HEK293 (cell line): ENCODE measurements around the gene SNAP47.
A peak's percentile ranks its signal among the peaks of the same experiment; 100 is the strongest.

Experiments
- CTCF ChIA-PET: fragments of 350-600 bp; formaldehyde crosslinking; extraction: SDS; loops from one replicate; lab custom pipeline; 2021; ENCODE audit warnings: antibody characterized with exemption; lab: Yijun Ruan, JAX
- POLR2A ChIA-PET: fragments of 300-600 bp; formaldehyde crosslinking; extraction: SDS; loops from one replicate; lab custom pipeline; 2020; ENCODE audit warnings: antibody characterized with exemption, inconsistent platforms; lab: Yijun Ruan, JAX
- H3K27ac ChIP-seq: fragments of 200-500 bp; sonication (Bioruptor generic); 2 replicates; pipeline ENCODE4 v1.5.1; 2014; ENCODE audit warnings: low read depth, low read length, control low read depth, inconsistent platforms; ENCODE audit errors: extremely low read depth
- H3K36me3 ChIP-seq, 2 experiments: fragments of 200-500 bp in 1 of 2; sonication (Bioruptor generic) in 1 of 2; 1 replicate in 1 of 2; 2 replicates in 1 of 2; pipeline ENCODE4 v1.5.1; 2014 to 2017; ENCODE audit warnings: inconsistent platforms in 2 of 2, low read length in 2 of 2; ENCODE audit not compliant: control insufficient read depth in 2 of 2, insufficient read depth in 1 of 2
- H3K4me1 ChIP-seq: fragments of 200-500 bp; sonication (Bioruptor generic); 2 replicates; pipeline ENCODE4 v1.5.1; 2014; ENCODE audit warnings: mild to moderate bottlenecking, low read length, inconsistent platforms; ENCODE audit not compliant: control insufficient read depth, insufficient read depth
- H3K4me3 ChIP-seq: 2 replicates; pipeline ENCODE4 v1.5.1; 2011; ENCODE audit warnings: low read depth, mild to moderate bottlenecking, control low read depth, low read length, moderate library complexity
- H3K9me3 ChIP-seq: fragments of 200-500 bp; sonication (Bioruptor generic); 2 replicates; pipeline ENCODE4 v1.5.1; 2014; ENCODE audit warnings: low read depth, low read length, inconsistent platforms; ENCODE audit not compliant: control insufficient read depth, insufficient read depth
- BCL11A ChIP-seq: fragments of 450-650 bp; formaldehyde crosslinking; IDR thresholded peaks from 2 replicates; pipeline ENCODE4 v1.5.1; 2016; ENCODE audit warnings: low read depth, missing biosample characterization, missing genetic modification characterization
- CTCF ChIP-seq: fragments of 450-650 bp; formaldehyde crosslinking; IDR thresholded peaks from 2 replicates; pipeline ENCODE4 v1.5.1; 2016; ENCODE audit warnings: missing biosample characterization, missing genetic modification characterization
- GFI1B ChIP-seq: fragments of 450-650 bp; formaldehyde crosslinking; IDR thresholded peaks from 2 replicates; pipeline ENCODE4 v1.5.1; 2016; ENCODE audit warnings: missing biosample characterization, missing genetic modification characterization
- GLIS1 ChIP-seq: fragments of 450-650 bp; formaldehyde crosslinking; IDR thresholded peaks from 2 replicates; pipeline ENCODE4 v1.5.1; 2016; ENCODE audit warnings: missing biosample characterization, missing genetic modification characterization
- GLIS2 ChIP-seq: fragments of 450-650 bp; formaldehyde crosslinking; IDR thresholded peaks from 2 replicates; pipeline ENCODE4 v1.5.1; 2016; ENCODE audit warnings: missing biosample characterization, missing genetic modification characterization
- HOXC10 ChIP-seq: sonication (generic); formaldehyde crosslinking; IDR thresholded peaks from 2 replicates; pipeline ENCODE4 v1.8.1; 2023; ENCODE audit warnings: mild to moderate bottlenecking, missing genetic modification reagents
- INSM2 ChIP-seq: fragments of 450-650 bp; formaldehyde crosslinking; IDR thresholded peaks from 2 replicates; pipeline ENCODE4 v1.5.1; 2016; ENCODE audit warnings: missing biosample characterization, missing genetic modification characterization
- PBX3 ChIP-seq: sonication (generic); formaldehyde crosslinking; IDR thresholded peaks from 2 replicates; pipeline ENCODE4 v1.8.1; 2022; ENCODE audit warnings: mild to moderate bottlenecking, moderate library complexity, missing genetic modification reagents
- PRDM1 ChIP-seq: fragments of 450-650 bp; formaldehyde crosslinking; IDR thresholded peaks from 2 replicates; pipeline ENCODE4; 2016; ENCODE audit warnings: missing biosample characterization, missing genetic modification characterization
- RBAK ChIP-seq: fragments of 450-650 bp; formaldehyde crosslinking; IDR thresholded peaks from 2 replicates; pipeline ENCODE4 v1.5.1; 2016; ENCODE audit warnings: missing biosample characterization, missing genetic modification characterization
- SCRT2 ChIP-seq: fragments of 450-650 bp; formaldehyde crosslinking; IDR thresholded peaks from 2 replicates; pipeline ENCODE4 v1.5.1; 2016; ENCODE audit warnings: missing biosample characterization, missing genetic modification characterization
- SP2 ChIP-seq: fragments of 450-650 bp; formaldehyde crosslinking; IDR thresholded peaks from 2 replicates; pipeline ENCODE4 v1.5.1; 2016; ENCODE audit warnings: missing biosample characterization, missing genetic modification characterization
- YY2 ChIP-seq: fragments of 450-650 bp; formaldehyde crosslinking; IDR thresholded peaks from 2 replicates; pipeline ENCODE4 v1.5.1; 2016; ENCODE audit warnings: missing biosample characterization, missing genetic modification characterization
- ZBTB17 ChIP-seq: fragments of 450-650 bp; formaldehyde crosslinking; IDR thresholded peaks from 2 replicates; pipeline ENCODE4 v1.5.1; 2016; ENCODE audit warnings: missing biosample characterization, missing genetic modification characterization
- ZBTB44 ChIP-seq: fragments of 450-650 bp; IDR thresholded peaks from 2 replicates; pipeline ENCODE4 v1.5.1; 2018; ENCODE audit warnings: missing biosample characterization, mild to moderate bottlenecking, missing genetic modification characterization
- ZBTB7A ChIP-seq: fragments of 450-650 bp; formaldehyde crosslinking; IDR thresholded peaks from 2 replicates; pipeline ENCODE4 v1.5.1; 2016; ENCODE audit warnings: low read depth, missing biosample characterization, missing genetic modification characterization
- ZFP41 ChIP-seq: fragments of 450-650 bp; formaldehyde crosslinking; IDR thresholded peaks from 2 replicates; pipeline ENCODE4 v1.5.1; 2016; ENCODE audit warnings: missing biosample characterization, missing genetic modification characterization, borderline replicate concordance
- ZNF2 ChIP-seq: fragments of 450-650 bp; formaldehyde crosslinking; IDR thresholded peaks from 2 replicates; pipeline ENCODE4 v1.5.1; 2016; ENCODE audit warnings: missing biosample characterization, missing genetic modification characterization
- ZNF394 ChIP-seq: fragments of 450-650 bp; formaldehyde crosslinking; IDR thresholded peaks from 2 replicates; pipeline ENCODE4 v1.5.1; 2016; ENCODE audit warnings: missing biosample characterization, missing genetic modification characterization, mild to moderate bottlenecking, moderate library complexity, borderline replicate concordance
- ZNF654 ChIP-seq: fragments of 450-650 bp; formaldehyde crosslinking; IDR thresholded peaks from 2 replicates; pipeline ENCODE4 v1.5.1; 2016; ENCODE audit warnings: low read depth, missing biosample characterization, missing genetic modification characterization
- ZNF677 ChIP-seq: fragments of 450-650 bp; IDR thresholded peaks from 2 replicates; pipeline ENCODE4 v1.5.0; 2018; ENCODE audit warnings: missing biosample characterization, mild to moderate bottlenecking, missing genetic modification characterization, moderate library complexity
- ZNF791 ChIP-seq: fragments of 450-650 bp; formaldehyde crosslinking; IDR thresholded peaks from 2 replicates; pipeline ENCODE4 v1.5.1; 2016; ENCODE audit warnings: missing biosample characterization, missing genetic modification characterization
- ZSCAN23 ChIP-seq: fragments of 450-650 bp; formaldehyde crosslinking; IDR thresholded peaks from 2 replicates; pipeline ENCODE4 v1.5.1; 2016; ENCODE audit warnings: missing biosample characterization, missing genetic modification characterization
- TF ChIP-seq, protein P1 (sequence below): fragments of 450-650 bp; formaldehyde crosslinking; IDR thresholded peaks from 2 replicates; pipeline ENCODE4 v1.5.1; 2016; ENCODE audit warnings: missing biosample characterization, missing genetic modification characterization
- TF ChIP-seq, protein P2 (sequence below): fragments of 450-650 bp; formaldehyde crosslinking; optimal IDR thresholded peaks from 2 replicates; pipeline ENCODE3; 2016; ENCODE audit warnings: missing biosample characterization, mild to moderate bottlenecking, missing genetic modification characterization

SNAP47 gene

DNA sequence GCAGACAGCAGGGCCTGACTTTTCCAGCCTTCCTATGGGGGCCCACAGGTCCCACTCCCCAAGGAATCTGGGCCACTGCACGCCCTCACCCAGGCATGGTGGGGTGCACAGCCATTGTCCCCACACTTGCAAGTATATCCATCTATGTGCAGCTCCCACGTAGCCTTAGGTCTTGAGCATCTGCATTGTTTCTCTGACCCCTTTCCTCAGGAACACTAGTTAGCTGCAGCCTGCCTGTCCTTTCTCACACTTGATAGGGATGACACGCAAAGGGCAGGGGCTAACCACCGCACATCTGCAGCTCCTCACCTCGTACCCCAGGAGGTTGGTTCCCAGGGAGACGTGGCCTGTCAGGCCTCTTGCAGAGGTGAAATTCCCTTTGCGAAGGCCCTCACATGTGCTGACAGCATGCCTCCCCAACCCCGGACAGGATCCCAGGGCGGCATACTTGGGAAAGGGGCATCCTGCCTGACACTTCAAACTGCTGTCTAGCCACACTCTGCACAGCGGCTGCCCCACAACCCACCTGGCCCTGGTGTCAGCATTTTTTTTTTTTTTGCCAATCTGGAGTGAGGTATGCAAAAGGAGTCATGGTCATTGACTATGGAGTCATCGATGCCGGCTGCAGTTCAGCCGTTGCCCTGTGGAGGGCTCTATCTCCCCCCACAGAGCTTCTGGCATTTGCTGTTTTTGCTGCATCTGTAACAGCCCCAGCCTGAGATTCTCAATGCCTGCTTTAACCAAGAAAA is 5.2 kb upstream of the SNAP47 start:
- TF ChIP-seq SP2 (tag by site-specific recombination), result no peak
- peak; percentile 62; the same call in 1 of the 2 replicates for TF ChIP-seq CTCF
- TF ChIP-seq ZBTB17 (tag by site-specific recombination), result peak; percentile 79
- TF ChIP-seq, protein P1, sequence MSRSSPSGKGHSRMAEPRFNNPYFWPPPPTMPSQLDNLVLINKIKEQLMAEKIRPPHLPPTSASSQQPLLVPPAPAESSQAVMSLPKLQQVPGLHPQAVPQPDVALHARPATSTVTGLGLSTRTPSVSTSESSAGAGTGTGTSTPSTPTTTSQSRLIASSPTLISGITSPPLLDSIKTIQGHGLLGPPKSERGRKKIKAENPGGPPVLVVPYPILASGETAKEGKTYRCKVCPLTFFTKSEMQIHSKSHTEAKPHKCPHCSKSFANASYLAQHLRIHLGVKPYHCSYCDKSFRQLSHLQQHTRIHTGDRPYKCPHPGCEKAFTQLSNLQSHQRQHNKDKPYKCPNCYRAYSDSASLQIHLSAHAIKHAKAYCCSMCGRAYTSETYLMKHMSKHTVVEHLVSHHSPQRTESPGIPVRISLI (tag by site-specific recombination), result 0 out of 2 replicates have a peak, but pooled peaks have one; percentile 60
- peak; percentile 98 for TF ChIP-seq ZNF2 (tag by site-specific recombination)
- peak; percentile 45 for TF ChIP-seq GLIS1 (tag by site-specific recombination)
- 0 out of 2 replicates have a peak, but pooled peaks have one; percentile 9 for TF ChIP-seq ZBTB7A (tag by site-specific recombination)
- TF ChIP-seq ZNF677 (tag by site-specific recombination), result no peak
- TF ChIP-seq GLIS2 (tag by site-specific recombination), result 0 out of 2 replicates have a peak, but pooled peaks have one; percentile 22
- TF ChIP-seq PRDM1, result no peak
- no peak for TF ChIP-seq PBX3 (CRISPR knock-in tag)
- no peak for TF ChIP-seq BCL11A
- TF ChIP-seq, protein P2, sequence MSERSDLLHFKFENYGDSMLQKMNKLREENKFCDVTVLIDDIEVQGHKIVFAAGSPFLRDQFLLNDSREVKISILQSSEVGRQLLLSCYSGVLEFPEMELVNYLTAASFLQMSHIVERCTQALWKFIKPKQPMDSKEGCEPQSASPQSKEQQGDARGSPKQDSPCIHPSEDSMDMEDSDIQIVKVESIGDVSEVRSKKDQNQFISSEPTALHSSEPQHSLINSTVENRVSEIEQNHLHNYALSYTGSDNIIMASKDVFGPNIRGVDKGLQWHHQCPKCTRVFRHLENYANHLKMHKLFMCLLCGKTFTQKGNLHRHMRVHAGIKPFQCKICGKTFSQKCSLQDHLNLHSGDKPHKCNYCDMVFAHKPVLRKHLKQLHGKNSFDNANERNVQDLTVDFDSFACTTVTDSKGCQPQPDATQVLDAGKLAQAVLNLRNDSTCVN, result peak; percentile 17
- peak; percentile 64; the same call in 1 of the 2 replicates for TF ChIP-seq ZBTB44 (tag by site-specific recombination)
- no peak overlapping the region for H3K27ac ChIP-seq
- H3K4me3 ChIP-seq, result no peak overlapping the region
- H3K36me3 ChIP-seq, result peaks cover 0 to 36% of the 10 kb centered on the region in 2 experiments; a peak in 1 of 3 replicates
- ChIA-PET POLR2A (interaction anchor here (1.0 to 2.9 kb wide), 9 partner anchors 9 to 224 kb away, joined by 3 to 10 read pairs (median 6); partner anchors contain the start of genes WNT9A and ZNF678), CTCF (interaction anchor here (0.6 to 1.8 kb wide), 20 partner anchors 13 to 738 kb away, joined by 3 to 6 read pairs (median 3); partner anchors contain the start of gene WNT9A)
- H3K9me3 ChIP-seq, result no peaks in the 10 kb centered on the region
- peaks cover 21% of the 10 kb centered on the region for H3K4me1 ChIP-seq

DNA sequence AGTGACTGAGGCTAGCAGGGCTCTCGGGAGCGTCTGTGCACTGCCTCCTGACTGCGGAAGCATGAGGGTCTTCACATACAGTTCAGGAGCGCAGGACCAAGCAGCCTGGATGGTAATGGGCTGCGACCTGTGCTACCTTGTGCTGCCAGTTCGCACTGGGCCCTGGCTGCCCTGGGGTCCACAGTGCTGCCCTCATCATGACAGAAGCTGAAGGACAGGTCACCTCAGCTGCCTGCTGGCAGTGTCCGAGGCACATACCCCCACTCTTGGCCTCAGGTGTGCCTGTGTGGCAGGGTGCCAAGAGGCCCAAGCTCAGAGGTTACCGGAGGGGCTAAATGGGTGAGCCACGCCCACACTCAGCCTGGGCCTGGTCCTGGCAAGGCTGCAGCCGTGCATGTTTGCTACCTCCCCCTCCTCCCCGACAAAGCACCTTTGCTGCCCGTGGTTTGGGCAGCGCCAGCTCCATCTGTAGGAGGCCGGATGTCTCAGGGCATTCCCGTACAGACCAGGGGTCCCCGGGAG is 4.5 kb upstream of the SNAP47 start:
- H3K9me3 ChIP-seq, result no peaks in the 10 kb centered on the region
- H3K4me3 ChIP-seq, result no peak overlapping the region
- peaks cover 21% of the 10 kb centered on the region for H3K4me1 ChIP-seq
- CTCF ChIA-PET, result interaction anchor here (0.6 to 1.8 kb wide), 11 partner anchors 13 to 388 kb away, joined by 3 to 6 read pairs (median 3); no protein-coding TSS in a partner anchor
- POLR2A ChIA-PET, result interaction anchor here (1.0 to 2.9 kb wide), 9 partner anchors 9 to 223 kb away, joined by 3 to 10 read pairs (median 6); partner anchors contain the start of genes WNT9A and ZNF678
- peak overlapping the region; percentile 3 for H3K27ac ChIP-seq
- peaks cover 0 to 36% of the 10 kb centered on the region in 2 experiments; a peak in 1 of 3 replicates for H3K36me3 ChIP-seq
- TF ChIP-seq RBAK (tag by site-specific recombination) (no peak), GFI1B (tag by site-specific recombination) (no peak), YY2 (tag by site-specific recombination) (no peak), HOXC10 (CRISPR knock-in tag) (no peak), INSM2 (no peak), ZNF654 (no peak), ZFP41 (tag by site-specific recombination) (no peak), ZSCAN23 (tag by site-specific recombination) (no peak), ZNF791 (tag by site-specific recombination) (no peak), ZNF394 (tag by site-specific recombination) (no peak), SCRT2 (no peak)
